GM18517 (cell line): ENCODE measurements around the gene STAC3.

Experiments
- ATAC-seq: cut with Tn5 transposase; IDR thresholded peaks from one replicate; pipeline ENCODE4 v1.9.1; 2021; ENCODE audit warnings: mild to moderate bottlenecking, moderate library complexity; ENCODE audit not compliant: unreplicated experiment

STAC3 gene

GRCh38 chr12:57223191-57224165 lies 27.5 kb downstream of the STAC3 start:
- no peak for ATAC-seq

- ATAC-seq, result no peak
These were observed 28.4 kb downstream of the STAC3 start for GRCh38 chr12:57222286-57223190.

- no peak for ATAC-seq
These were observed 29.6 kb downstream of the STAC3 start for GRCh38 chr12:57221169-57221917.

GRCh38 chr12:57220770-57221168 lies 30.2 kb downstream of the STAC3 start:
- no peak for ATAC-seq

GRCh38 chr12:57219993-57220754 lies 30.8 kb downstream of the STAC3 start:
- no peak for ATAC-seq

GRCh38 chr12:57219205-57219992 lies 31.6 kb downstream of the STAC3 start:
- no peak for ATAC-seq

- no peak for ATAC-seq
These were observed 32.7 kb downstream of the STAC3 start for GRCh38 chr12:57218030-57218853.

GRCh38 chr12:57216921-57217879 lies 33.8 kb downstream of the STAC3 start:
- no peak for ATAC-seq

GRCh38 chr12:57216014-57216911 lies 34.7 kb downstream of the STAC3 start, which contains the start of gene NXPH4:
TSS of gene NXPH4 (plus strand) at chr12:57216794. CDS start at chr12:57216970, 176 bp downstream.
- no peak for ATAC-seq

GRCh38 chr12:57215668-57216013 lies 35.3 kb downstream of the STAC3 start:
- ATAC-seq, result no peak

- ATAC-seq, result no peak
These were observed 35.9 kb downstream of the STAC3 start for GRCh38 chr12:57215065-57215464.

GRCh38 chr12:57214398-57214781 lies 36.6 kb downstream of the STAC3 start:
- ATAC-seq, result no peak

- no peak for ATAC-seq
These were observed 37.1 kb downstream of the STAC3 start for GRCh38 chr12:57213763-57214397.

GRCh38 chr12:57213058-57213715 lies 37.8 kb downstream of the STAC3 start:
- ATAC-seq, result no peak

GRCh38 chr12:57212701-57213057 lies 38.3 kb downstream of the STAC3 start:
- no peak for ATAC-seq
